Measurements from ENCODE around the gene PAOX.

The PAOX gene

DNA sequence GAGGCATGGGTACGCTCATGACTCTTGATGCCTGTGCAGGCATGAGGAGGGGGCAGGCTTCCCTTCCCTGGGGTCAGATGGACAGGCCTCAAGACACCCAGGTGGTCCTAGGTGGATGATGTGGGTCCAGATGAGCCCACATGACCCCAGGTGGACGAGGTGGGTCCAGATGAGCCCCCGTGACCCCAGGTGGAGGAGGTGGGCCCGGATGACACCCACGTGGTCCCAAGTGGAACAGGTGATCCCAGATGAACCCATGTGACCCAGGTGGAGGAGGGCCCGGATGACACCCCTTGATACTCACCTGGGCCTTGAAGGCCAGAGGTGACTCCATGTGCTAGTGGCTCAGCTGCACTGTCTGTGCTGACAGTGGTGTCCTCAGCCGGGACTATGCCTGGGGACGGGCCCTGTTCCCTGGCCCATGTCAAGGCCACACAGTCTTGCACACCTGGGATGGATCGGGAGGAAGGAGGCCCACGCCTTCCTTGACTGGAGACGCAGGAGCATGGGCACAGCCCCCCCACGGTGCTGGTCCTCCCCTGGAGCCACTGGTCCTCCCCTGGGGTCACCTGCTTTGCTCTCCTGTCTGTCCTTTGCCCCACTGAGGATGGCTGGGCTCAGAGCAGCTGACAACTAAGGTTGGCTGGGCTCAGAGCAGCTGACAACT, 28.6 kb upstream of the PAOX start:
- DNase-seq (ENCODE audit: low read depth): no peak

DNA sequence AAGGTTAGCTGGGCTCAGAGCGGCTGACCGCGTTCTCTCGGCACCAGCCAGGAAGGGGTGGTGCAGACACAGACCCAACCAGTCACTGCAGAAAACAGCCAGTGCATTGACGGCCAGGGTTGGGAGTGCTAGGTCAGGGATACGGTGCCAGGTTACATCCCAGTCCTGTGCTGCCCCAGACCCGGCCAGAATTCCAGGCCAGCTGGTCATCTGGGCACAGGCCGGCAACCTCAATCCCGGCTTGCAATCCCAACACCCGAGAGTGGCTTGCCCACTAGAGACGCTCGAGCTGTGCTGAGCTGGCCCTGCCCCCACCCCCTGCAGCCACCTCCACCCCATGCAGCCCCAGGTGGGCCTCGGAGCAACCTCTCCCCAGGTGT, 28.1 kb upstream of the PAOX start:
- no peak for DNase-seq (ENCODE audit: low read depth)

DNA sequence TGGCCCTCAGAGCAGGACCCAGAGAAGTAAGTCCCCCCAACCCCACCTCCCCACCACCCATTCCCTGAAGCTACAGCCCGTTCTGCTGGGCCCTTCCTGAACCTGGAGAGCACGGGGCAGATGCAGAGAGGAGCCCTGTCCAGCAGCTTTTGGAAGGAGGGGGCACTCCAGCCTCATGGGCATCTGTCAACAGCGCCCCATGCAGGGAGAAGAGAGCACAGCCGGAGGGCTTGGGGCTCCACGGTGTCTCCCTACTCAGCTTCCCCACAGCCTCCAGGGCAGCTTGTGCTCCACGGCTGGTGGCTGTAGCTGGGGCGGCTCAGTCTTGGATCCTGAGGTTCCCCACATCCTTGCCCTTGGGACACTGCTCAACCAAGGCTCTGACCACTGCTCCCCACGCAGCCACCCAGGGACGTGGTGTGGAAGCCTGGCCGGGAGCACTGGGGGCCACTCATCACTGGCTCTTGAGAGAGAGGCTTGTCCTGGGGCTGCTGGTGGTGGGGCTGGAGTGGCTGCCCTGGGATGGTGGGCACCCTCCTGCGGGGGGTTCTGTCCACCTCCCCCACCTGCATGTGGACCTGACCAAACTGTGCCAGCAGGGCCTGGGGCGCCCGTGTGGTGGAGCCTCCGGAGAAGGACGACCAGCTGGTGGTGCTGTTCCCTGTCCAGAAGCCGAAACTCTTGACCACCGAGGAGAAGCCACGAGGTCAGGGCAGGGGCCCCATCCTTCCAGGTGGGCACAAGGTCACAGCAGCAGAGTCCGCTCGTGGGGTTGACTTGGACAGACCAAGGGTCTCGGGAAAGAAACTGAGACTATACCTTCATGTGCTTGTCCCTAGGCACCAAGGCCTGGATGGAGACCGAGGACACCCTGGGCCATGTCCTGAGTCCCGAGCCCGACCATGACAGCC, 27.4 kb upstream of the PAOX start:
- DNase-seq (ENCODE audit: low read depth): no peak

DNA sequence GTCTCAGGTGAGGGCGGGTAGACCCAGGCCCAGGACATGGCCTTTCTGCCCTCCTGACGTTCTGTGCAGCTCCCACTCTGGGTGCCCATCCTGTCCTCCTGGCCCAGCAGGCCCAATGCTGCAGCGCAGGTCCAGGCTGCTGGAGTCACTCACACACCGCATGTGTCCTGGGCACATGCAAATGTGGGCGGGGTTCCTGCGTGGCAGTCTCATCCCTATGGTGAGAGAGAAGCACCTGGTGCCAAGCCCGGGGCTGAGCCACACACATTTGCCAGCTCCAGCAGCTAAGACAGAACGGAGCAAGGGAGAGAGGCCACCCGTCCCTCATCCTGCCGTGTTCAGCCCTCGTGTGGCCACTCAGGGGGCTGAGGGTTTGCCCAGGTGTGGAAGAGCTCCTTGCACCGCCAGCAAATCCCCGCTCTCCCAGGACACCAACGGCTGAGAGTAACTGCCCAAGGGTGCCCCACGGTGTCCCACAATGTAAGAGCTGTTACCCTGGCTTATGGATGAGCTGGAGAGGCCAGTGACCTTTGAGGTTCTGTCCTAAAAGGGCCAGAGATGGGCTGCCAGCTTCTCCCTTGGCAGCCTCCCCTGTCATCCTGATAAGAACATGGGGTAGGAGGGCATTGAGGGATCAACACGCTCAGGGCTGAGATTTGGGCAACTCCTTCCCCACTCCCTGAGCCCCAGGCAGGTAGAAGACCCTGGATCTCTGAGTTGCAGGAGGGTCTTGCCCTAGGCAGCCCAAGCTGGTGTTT, 25.7 kb upstream of the PAOX start:
- DNase-seq (ENCODE audit: low read depth): no peak

DNA sequence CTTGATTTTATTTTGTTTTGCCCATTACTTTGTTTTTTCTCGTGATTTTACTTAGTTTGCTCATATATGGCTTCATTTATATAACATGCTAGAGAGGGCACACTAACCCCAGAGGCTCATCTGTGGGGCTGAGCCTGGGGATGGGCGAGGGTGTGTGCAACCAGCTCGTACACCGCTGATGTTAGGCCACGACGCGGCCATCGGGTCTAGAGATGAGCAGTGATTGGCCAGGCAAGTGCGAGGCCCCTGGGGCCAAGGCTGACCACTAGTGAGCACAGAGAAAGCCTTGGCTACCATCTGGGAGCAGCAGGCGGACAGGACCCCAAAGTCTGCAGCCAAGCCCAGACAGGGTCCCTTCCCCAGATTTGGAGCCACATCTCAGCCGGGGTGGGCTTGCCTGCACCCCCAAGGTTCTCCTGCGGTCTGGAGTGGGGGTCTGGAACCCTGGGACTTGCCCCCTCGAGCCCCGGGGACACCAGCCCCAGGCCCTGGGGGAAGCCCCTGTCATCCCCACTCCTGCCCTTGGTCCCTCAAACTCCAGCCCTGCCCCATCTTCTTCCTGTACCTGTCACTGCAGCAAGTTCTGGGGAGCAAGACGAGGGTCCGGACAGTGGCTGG, 25.0 kb upstream of the PAOX start:
- DNase-seq (ENCODE audit: low read depth): no peak

DNA sequence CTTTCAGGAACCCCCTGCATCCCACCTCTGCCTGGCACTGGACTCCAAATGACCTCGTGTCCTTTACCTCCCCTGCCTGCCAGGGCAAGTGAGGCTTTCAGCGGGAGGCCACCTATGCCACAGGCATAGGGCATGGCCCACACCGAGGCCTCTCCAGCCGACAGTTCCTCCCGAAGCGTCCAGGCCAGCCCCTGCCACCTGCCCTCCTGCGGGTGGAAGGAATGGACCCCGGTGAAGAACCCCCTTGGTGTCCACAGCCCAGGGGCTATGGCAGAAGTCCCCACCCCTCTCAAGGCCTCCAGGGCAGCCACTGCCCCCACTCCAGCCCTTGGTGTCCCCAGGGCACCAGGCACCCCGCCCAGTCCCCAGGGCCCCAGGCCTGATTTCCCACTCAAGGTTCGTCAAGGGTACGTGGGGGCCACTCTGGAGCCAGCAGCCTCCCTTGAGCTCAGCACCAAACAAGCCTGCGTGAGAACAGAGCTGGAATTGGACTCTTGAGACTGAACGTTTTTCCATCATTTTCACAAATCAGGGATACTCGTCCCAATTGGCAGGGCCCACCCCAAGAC, 24.3 kb upstream of the PAOX start:
- no peak for DNase-seq (ENCODE audit: low read depth)

DNA sequence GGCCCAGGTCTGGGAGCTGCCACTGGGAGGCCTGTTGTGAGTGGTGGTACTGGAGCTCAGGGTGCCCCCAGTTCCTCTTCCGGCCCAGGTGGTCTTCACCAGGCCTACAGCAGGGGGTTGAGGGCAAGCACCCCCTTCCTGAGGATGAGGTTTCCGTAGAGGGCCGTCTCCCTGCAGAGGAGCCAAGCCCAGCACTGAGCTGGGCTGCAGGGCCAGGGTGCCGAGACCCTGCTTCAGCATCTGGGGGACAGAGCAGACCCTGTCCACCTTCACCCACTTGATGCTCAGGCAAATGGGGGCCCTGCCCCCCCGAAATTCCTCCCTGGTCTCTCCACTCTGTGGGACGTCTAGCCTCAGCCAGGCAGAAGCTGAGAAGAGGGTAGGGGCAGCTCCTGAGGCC, 23.8 kb upstream of the PAOX start:
- DNase-seq (ENCODE audit: low read depth): no peak

DNA sequence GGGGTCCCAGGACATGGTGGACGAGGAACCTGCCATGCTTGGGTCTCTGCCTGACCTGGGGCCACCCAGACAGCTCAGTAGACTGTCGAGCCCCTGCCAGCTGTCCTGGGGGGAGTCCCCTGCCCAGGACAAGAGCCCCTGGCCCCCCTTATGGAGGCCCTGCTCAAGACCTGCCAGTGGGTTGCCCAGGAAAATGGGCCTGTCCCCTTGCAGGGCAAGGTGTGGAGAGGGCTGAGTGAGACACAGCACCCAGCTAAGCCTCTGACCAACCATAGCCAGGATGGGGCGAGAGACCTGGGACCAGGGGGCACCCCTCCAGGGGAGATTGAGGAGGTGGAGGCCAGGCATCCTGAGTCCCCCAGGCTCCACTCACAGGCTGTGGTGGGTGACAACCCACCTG, 23.1 kb upstream of the PAOX start:
- no peak for DNase-seq (ENCODE audit: low read depth)

DNA sequence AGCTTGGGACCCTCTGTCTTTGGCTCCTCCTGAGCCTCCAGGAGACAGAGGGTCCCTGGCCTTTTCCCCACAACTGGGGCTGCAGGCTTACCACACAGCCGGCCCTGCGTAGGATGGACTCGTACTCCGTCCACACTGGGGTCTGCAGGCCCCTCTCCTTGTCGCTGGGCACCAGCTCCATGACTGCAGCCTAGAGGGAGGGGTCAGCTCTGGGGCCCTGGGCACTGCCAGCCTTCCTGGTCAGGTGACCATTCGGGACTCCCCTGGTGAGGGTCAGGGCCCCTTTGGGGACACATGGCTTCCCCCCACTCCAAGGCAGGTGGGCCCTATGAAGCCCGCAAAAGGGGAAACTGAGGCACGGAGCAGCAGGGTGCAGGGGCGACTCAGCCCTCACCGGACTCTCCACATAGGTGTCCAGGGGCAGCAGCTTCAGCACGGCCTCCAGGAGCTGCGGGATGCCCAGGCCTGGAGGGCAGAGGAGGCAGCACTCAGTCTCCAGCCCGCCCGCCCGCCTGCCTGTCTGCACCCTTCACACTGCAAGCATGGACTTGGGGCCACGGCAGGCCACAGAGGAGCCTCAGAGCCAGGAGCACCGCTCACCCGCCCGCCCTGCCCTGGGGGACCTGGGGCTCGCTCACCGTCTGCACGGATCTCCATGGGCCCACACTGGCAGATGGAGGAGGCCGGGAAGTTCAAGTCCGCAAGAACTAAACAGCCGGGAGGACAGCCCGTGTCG, 22.3 kb upstream of the PAOX start:
- DNase-seq (ENCODE audit: low read depth): no peak

DNA sequence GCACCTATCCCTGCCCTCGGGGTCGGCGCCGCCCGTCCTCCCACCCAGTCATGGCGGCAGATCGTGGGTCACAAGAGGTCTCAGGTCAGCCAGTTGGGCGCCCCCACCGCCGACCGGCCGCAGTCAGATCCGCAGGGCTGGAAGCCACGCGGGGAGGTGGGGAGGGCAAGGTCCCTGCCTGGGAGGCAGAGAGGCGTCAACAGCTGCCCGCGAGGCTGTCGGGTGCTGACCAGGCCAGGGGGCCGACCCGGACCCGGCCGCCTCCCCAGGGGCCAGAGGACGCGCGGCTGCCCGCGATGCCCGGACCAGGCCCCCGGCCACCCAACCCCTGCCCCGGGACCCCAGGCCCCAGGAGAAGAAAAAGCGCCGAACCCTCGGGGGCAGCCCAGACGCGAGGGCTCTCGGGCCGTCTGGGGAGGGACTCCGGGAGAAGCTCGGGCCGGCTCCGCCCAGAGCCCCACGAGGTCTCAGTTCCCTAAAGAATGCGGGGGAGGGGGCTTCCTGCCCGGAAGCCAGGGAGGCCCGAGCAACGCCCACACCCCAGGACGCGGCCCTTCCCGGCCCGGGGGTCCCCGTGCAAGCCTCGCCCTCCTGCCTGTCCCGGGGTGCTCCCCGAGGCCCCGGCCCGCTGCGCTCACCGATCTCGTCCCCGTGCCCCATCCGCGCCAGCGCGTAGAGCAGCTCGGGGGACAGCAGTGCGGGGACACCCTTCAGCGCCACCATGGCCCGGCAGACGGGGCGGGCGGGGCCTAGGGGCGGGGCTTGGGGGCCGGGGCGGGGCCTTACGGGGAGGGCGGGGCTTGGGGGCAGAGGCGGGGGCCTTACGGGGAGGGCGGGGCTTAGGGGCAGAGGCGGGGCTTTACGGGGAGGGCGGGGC, 21.5 kb upstream of the PAOX start, which contains the start of gene FUOM:
Gene FUOM, minus strand, starts transcription at position 735 of the 877 bp plus-strand sequence. Its CDS starts 12 bp downstream, at position 723.
- DNase-seq (ENCODE audit: low read depth): no peak

DNA sequence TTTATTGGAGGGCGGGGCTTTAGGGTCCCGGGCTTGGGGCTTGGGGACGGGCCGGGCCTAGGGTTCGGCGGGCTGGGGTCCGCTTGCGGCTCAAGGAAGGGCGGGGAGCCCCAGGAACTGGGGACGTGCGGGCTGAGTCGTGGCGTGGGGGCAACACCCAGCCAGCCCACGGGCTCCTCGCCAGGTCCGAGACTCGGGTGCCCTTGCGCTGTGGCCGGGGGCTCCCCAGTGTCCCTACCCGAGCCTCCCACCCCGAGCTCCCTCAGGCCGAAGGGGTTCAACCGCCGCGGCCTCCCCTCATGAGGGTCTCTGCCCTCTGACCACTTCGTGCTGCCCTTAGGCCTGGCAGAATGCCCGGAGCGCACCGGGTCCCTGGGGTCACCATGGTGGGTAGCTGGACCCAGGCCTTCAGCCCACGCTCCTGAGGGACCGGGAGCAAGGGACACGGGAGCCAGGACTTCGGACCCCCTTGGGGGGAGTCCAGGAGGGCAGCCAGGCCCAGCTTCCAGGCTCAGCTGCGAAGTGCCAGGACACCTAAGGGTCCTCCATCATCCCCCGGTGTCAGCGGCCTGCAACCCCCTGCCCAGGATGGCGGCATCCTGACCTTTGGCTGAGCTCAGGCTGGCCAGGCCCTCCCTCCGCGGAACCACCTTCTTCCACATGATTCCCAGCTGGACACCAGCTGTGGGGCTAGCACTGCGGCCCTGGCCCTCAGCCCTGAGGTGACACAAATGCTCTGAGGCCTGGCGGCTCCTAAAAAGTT, 20.7 kb upstream of the PAOX start:
- no peak for DNase-seq (ENCODE audit: low read depth)

DNA sequence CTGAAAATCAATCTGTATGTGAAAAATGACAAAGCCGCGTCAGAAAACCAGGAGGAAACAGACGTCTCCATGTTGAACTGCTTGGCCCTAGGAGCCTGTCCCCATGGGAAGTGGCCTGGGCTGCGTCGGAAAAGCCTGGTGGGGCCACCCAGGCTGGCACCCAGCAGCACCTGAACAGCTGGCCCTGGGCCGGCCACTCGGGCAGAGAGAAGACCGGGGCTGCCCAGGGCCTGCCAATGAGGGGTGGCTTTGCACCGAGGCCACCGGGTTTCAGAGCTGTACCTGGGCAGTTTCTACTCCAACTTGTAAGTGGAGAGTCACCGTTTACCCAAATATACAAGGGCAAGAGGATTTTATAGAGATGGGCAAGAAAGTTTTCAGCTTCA, 20.1 kb upstream of the PAOX start:
- DNase-seq (ENCODE audit: low read depth): no peak

DNA sequence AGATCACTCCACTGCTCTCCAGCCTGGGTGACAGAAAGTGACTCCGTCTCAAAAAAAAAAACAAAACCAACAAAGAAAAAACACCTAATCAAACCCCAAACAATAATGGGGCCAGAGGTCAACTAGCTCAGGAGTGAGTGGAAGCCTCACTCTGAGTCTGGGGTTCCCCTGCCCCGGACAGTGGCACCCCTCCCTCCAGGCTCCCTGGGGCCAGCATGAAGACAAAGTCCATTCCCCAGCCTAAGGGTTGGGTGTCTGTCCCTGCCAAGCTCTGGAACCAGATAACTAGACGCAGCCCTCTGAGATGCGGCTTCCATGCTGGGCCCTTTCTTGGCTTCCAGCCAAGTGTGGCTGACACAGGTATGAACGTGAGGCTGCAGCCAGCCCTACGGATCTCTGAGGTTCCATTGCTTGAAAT, 19.5 kb upstream of the PAOX start:
- DNase-seq (ENCODE audit: low read depth): no peak

DNA sequence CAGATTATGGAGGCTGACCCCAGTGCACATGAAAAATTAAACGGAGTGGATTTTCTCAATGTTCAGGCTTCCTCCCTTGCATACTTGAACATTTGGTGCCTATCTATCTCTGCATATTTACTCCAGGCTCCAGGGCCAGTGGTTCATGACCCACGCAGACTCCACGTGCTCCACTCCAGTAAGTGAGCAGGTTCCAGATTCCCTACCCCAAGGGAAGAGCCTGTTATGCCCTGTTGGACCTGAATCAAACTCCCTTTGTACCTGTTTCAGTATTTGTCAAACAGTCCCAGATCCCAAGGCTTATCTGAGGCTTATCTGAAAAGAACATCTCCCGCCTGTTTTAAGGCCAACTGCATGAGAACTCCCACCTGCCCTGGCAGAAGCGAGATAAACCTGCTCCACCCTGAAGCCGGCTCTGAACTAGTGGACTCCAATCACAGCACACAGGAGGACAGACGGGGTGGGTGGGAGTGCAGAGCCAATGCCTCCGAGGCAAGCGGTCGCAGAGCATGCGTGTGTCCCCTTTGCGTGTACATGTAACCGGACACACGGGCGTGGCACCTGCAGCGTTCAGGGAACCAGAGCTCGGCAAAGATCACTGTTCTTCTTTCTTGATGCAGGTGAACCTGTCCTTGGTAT, 19.0 kb upstream of the PAOX start:
- DNase-seq (ENCODE audit: low read depth): no peak

DNA sequence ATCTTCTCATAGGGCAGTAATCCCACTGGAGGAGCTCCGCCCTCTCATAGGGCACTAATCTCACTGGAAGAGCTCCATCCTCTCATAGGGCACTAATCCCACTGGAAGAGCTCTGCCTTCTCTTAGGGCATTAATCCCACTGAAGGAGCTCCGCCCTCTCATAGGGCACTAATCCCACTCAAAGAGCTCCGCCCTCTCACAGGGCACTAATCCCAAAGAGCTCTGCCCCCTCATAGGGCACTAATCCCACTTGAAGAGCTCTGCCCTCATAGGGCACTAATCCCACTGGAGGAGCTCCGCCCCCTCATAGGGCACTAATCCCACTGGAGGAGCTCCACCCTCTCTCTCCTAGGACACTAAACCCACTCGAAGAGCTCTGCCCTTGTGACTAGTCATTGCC, 17.8 kb upstream of the PAOX start:
- DNase-seq (ENCODE audit: low read depth): no peak

DNA sequence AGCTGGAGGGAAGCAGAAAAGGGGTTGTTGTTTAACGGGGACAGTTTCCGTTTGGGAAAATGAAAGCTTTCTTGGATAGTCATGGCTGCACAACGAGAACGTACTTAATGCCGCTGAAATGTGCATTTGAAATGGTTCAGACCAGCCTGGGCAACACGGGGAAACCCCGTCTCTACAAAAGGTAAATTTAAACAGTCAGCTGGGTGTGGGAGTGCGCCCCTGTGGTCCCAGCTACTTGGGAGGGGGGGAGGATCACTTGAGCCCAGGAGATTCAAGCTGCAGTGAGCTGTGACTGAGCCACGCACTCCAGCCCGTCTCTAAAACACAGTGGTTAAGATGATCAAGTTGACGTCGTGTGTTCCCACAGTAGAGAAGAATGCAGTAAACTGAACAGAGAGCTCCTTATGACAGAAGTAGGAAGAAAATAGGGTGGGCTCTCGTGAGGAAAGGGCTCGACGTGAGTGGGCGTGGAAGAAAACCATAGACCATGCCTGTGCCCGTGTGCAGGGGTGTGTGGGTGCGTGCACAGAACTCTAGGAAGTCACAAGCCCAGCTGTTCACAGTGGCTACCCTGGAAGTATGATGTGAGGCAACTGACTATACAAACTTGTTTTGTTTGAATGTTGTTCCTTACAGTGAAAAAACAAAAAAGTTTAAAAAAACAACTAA, 17.2 kb upstream of the PAOX start:
- DNase-seq (ENCODE audit: low read depth): no peak

DNA sequence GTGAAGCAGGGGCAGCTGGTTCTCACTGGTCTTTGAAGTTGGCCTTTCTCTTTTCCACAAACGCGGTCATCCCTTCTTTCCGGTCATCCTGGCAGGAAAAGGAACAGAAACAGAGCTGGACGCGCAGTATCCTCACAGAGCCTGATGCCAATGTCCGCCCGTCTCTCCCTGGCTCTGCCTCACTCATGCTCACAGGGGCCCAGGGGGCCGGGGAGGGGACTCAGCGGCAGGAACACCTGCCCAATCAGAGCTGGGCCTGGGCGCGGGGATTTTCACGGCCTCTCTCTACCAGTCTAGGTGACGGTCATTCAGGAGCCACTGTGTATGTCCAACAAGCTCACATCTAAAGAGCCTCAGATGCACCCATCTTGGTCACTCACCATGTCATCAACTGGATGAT, 16.2 kb upstream of the PAOX start:
- no peak for DNase-seq (ENCODE audit: low read depth)

DNA sequence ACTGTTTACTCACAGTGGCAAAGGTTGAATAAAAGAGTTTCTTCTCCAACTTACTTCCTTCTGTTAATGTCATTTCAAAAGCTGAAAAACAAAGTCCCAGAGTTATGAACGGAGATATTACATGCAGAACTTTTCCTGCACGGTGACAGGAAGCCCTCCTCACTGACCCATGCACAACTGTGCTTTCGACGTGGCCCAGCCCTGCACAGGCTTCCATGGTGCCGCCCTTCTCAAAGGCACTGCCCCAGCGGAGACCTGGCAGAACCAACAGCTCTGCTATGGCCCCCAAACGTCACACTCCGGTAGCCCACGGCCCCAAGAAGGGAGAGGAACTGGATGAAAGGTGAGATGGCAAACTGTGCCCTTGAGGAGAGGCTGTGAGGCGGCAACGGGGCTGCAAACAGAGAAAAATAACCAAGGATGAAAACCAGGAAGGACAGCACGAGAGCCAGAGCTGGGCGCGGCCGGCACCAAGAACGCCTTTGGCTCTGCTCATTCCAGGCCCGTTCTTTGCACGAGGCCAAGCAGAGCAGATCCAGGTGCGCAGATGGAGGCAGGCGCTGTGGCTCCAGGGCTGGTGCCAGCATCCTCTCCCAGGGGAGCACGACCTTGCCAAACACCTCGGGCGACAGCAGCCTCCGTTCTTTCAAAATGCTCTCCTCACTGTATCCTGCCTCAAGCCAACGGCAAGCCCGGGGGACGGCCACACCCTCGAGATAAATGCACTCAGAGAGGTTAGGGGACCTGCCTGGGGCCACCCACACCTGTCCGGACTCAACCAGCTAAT, 14.2 kb upstream of the PAOX start:
- DNase-seq (ENCODE audit: low read depth): no peak

All from stimulated activated CD8-positive, alpha-beta memory T cell treated with anti-CD3 and anti-CD28 coated beads, Interleukin-15, amount 100 ng/mL, for 1 hour (primary cell).